ENCODE measurements around the gene RNF115.

The RNF115 gene

DNA sequence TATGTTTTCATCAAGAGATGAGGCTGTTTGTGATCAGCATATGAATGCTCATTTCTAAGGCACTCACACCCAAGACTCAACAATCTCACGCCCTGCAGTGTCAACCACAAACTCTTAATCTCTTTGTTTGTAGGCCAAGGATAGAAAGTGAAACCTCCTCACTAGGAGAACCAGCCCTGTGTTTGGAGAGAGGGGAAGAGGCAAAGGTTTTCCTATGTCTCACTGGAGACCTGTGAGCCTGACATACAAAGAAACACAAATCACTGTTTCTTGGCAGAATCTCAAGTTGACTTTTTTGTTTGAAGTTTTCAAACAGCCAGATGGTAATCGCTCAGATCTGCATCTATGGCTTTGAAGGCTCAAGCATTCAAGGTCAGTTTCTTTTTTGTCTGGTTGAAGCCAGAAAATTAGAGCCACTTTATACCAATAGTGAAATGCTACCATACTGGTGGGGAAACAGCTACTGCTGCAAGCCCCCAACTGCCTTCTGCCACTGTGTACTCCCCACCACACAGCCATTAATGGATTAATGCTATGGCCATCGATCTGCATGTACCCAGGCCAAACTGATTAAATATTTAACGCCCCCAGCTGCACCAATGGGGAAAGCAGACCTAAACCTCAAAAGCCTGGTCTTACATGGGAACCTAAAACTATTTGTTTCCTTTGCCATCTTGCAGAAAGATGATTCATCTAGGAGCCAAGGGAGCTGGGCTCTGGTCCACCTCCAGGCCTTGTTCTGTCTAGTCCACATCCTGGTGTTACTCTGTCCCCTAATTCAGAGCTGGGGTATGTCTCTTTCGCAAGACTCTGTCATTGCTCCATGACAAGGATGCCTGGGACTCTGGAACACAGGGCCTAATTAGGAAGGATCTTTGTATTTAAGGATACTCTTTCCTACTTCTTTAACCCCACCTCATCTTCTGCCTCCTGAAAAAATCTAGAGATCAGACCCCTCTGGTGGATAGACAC, 133.0 kb downstream of the RNF115 start:
- DNase-seq, result peak; percentile 75

DNA sequence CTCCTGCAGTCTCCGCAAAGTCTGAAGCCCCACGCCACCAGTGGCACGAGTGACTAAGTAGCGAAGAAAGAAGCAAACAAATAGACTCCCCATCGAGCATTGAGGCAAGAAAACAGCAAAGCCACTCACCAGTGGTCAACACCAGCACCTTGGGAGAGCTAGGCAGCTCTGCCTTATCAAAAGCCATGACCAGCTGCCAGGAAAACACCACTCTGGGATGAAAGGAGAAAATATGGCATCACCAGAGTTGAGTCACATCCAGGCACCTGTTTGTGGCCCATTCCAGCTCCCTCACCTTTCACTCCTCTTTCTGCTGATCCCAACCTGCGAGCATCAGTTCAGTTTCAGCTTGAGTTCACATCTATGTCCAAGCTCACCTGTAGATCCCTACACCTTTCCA, 134.0 kb downstream of the RNF115 start:
- DNase-seq, result peak; percentile 12

DNA sequence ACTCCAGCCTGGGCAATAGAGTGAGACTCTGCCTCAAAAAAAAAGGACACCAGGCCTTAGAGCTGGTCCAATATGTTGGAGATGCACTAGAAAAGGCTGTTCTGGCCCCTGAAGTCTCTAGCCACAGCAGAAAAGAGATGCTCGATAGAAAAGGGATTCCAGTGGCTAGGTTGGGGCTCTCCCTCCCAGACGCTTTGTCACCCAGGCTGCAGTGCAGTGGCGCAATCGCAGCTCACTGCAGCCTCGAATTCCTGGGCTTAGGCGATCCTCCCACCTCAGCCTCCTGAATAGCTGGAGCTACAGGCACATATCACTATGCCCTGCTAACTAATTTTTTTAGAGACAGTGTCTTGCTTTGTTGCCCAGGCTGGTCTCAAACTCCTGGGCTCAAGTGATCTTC, 135.0 kb downstream of the RNF115 start:
- no peak for DNase-seq
